Effector memory CD4-positive, alpha-beta T cell (primary cell): ENCODE results near the gene ARL10.
"Not testable (repeated sequence)": the region's sequence is repeated elsewhere in the genome, so short reads cannot be mapped to it uniquely, and the experiment has no call there.

Experiments used
- DNase-seq, 3 donors: peaks; one replicate each; pipeline ENCODE4 v3.0.0-alpha.2; 2020
- H3K27ac ChIP-seq: 2 replicates; pipeline ENCODE4 v1.7.0; 2013; ENCODE audit warnings: mild to moderate bottlenecking, low read length, moderate library complexity; ENCODE audit not compliant: insufficient read depth, poor library complexity, severe bottlenecking
- H3K27me3 ChIP-seq: replicated peaks from 2 replicates; pipeline ENCODE4 v1.7.0; 2013; ENCODE audit warnings: mild to moderate bottlenecking, low read length; ENCODE audit not compliant: insufficient read depth, control insufficient read depth, poor library complexity, severe bottlenecking
- H3K36me3 ChIP-seq: 2 replicates; pipeline ENCODE4 v1.7.0; 2013; ENCODE audit warnings: mild to moderate bottlenecking, low read length, moderate library complexity; ENCODE audit not compliant: control insufficient read depth, insufficient read depth
- H3K4me1 ChIP-seq: 2 replicates; pipeline ENCODE4 v1.7.0; 2013; ENCODE audit warnings: low read length, mild to moderate bottlenecking; ENCODE audit not compliant: control insufficient read depth, insufficient read depth, poor library complexity, severe bottlenecking
- H3K4me3 ChIP-seq: 2 replicates; pipeline ENCODE4 v1.7.0; 2013; ENCODE audit warnings: low read length, low read depth, mild to moderate bottlenecking; ENCODE audit not compliant: insufficient read depth, poor library complexity, severe bottlenecking
- H3K9me3 ChIP-seq: 2 replicates; pipeline ENCODE4 v1.7.0; 2013; ENCODE audit warnings: mild to moderate bottlenecking, low read length, moderate library complexity; ENCODE audit not compliant: control insufficient read depth

The ARL10 gene

GRCh38 chr5:176401281-176402205 is 36.3 kb downstream of the ARL10 start:
- Histone ChIP-seq H3K27ac (no peak overlapping the region), H3K4me3 (no peak overlapping the region), H3K9me3 (no peaks in the 10 kb centered on the region), H3K4me1 (no peaks in the 10 kb centered on the region), H3K27me3 (no peaks in the 10 kb centered on the region), H3K36me3 (peaks cover 17% of the 10 kb centered on the region)
- no peak for DNase-seq

- H3K27ac ChIP-seq = no peak overlapping the region
- H3K4me3 ChIP-seq = no peak overlapping the region
- H3K4me1 ChIP-seq = no peaks in the 10 kb centered on the region
- H3K36me3 ChIP-seq = peaks cover 21% of the 10 kb centered on the region
- no peaks in the 10 kb centered on the region for H3K27me3 ChIP-seq
- no peak for DNase-seq
- no peaks in the 10 kb centered on the region for H3K9me3 ChIP-seq
These were observed 40.6 kb downstream of the ARL10 start for GRCh38 chr5:176405656-176406435.

GRCh38 chr5:176406436-176407052 is 41.3 kb downstream of the ARL10 start:
- H3K4me1 ChIP-seq = no peaks in the 10 kb centered on the region
- no peak for DNase-seq
- H3K4me3 ChIP-seq = no peak overlapping the region
- H3K36me3 ChIP-seq = peaks cover 21% of the 10 kb centered on the region
- no peak overlapping the region for H3K27ac ChIP-seq
- H3K27me3 ChIP-seq = no peaks in the 10 kb centered on the region
- no peaks in the 10 kb centered on the region for H3K9me3 ChIP-seq

- H3K4me1 ChIP-seq = no peaks in the 10 kb centered on the region
- no peak overlapping the region for H3K27ac ChIP-seq
- no peak for DNase-seq
- H3K9me3 ChIP-seq = no peaks in the 10 kb centered on the region
- no peaks in the 10 kb centered on the region for H3K27me3 ChIP-seq
- H3K4me3 ChIP-seq = no peak overlapping the region
- peaks cover 21% of the 10 kb centered on the region for H3K36me3 ChIP-seq
These were observed 42.4 kb downstream of the ARL10 start for GRCh38 chr5:176407456-176408251.

GRCh38 chr5:176408252-176408573 is 42.9 kb downstream of the ARL10 start:
- H3K4me1 ChIP-seq, H3K27me3 ChIP-seq, H3K9me3 ChIP-seq, H3K4me3 ChIP-seq, H3K27ac ChIP-seq, DNase-seq: not testable (repeated sequence)
- H3K36me3 ChIP-seq = peaks cover 21% of the 10 kb centered on the region

- H3K36me3 ChIP-seq = peaks cover 21% of the 10 kb centered on the region
- H3K4me3 ChIP-seq = no peak overlapping the region
- H3K27me3 ChIP-seq = no peaks in the 10 kb centered on the region
- no peak overlapping the region for H3K27ac ChIP-seq
- no peak for DNase-seq
- H3K4me1 ChIP-seq = peaks cover 3% of the 10 kb centered on the region
- no peaks in the 10 kb centered on the region for H3K9me3 ChIP-seq
These were observed 43.3 kb downstream of the ARL10 start for GRCh38 chr5:176408590-176408989.

GRCh38 chr5:176409765-176410164 is 44.5 kb downstream of the ARL10 start:
- Histone ChIP-seq H3K27ac (no peak overlapping the region), H3K36me3 (peaks cover 21% of the 10 kb centered on the region), H3K4me3 (no peak overlapping the region), H3K4me1 (peaks cover 3% of the 10 kb centered on the region), H3K27me3 (no peaks in the 10 kb centered on the region), H3K9me3 (no peaks in the 10 kb centered on the region)
- no peak for DNase-seq

GRCh38 chr5:176410486-176411180 is 45.3 kb downstream of the ARL10 start:
- no peaks in the 10 kb centered on the region for H3K9me3 ChIP-seq
- no peak overlapping the region for H3K4me3 ChIP-seq
- H3K27ac ChIP-seq = no peak overlapping the region
- DNase-seq = no peak
- H3K27me3 ChIP-seq = no peaks in the 10 kb centered on the region
- H3K4me1 ChIP-seq = peaks cover 3% of the 10 kb centered on the region
- peaks cover 21% of the 10 kb centered on the region for H3K36me3 ChIP-seq

GRCh38 chr5:176412517-176413254 is 47.4 kb downstream of the ARL10 start:
- Histone ChIP-seq H3K4me1 (peaks cover 9% of the 10 kb centered on the region), H3K9me3 (no peaks in the 10 kb centered on the region), H3K4me3 (no peak overlapping the region), H3K27me3 (no peaks in the 10 kb centered on the region), H3K27ac (no peak overlapping the region), H3K36me3 (peaks cover 7% of the 10 kb centered on the region)
- DNase-seq = no peak
